ENCODE data around the gene KCNK3.

KCNK3 gene

DNA sequence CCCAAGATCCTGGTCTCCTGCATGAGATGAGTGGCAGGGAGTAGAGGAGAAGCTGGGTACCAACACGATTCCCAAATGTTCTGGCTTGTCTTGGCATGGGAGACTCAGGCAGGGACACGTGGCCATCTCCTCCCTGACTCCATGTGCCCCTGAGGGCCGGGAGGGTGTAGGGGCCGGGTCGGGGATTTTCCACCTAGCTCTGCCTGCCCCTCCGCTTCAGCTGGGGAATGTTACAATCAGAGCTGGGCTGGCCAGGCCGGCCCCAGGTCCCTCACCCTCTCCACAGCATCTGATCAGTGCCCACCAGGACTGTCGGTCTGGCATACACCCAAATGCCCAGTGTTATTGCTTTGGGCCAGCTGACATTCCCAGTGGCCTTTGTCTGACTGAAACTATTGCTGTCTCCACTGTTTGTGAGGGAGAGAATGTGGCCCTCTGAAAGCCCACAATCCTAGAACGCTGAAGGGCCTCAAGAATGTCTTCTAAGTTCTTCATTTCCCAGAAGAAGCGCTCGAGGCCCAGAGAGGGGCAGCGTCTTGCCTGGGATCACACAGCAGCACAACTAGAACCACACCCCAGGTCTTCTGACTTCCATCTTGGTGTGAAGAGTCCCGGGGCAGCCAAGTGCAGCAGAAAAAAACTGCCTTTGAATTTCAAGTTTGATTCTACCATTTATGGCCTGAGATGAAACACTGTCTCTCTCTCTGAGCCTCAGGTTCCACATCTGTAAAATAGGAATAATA is 23.2 kb downstream of the KCNK3 start:
- no peak for DNase-seq

DNA sequence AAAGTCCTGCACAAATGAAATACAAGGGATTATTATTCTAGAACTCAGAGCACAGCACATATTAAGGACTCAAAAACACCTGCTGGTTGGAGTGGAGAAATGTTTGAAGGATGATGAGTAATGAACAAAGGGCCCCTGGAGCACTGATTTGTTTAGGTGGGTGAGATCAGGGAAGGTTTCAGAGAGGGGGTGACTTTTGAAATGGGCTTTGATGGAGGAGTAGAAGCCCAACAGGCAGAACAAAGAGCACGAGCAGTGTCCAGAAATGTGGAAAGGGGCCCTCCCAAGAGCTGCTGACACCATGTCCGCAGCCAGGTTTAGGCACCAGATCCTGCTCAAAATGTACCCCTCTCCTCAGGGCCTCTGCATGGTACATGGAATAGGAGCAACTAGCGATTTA is 23.8 kb downstream of the KCNK3 start:
- DNase-seq, result no peak

DNA sequence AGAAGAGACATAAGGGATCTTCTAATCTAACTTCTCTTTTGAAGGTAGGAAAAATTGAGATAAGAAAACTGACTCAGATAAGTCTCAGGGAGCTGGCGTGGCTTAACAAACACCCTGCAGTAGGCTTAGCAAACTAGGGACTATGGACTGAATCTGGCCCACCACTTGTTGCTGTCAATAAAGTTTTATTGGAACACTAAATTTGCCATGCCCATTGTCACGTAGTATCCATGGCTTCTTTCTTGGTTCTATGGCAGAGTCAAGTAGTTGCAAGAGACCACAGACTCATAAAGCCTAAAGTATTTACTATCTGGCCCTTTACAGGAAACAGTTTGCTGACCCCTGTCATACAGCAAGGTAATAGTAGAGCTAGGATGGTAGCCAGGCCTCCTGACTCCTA is 24.2 kb downstream of the KCNK3 start:
- no peak for DNase-seq

DNA sequence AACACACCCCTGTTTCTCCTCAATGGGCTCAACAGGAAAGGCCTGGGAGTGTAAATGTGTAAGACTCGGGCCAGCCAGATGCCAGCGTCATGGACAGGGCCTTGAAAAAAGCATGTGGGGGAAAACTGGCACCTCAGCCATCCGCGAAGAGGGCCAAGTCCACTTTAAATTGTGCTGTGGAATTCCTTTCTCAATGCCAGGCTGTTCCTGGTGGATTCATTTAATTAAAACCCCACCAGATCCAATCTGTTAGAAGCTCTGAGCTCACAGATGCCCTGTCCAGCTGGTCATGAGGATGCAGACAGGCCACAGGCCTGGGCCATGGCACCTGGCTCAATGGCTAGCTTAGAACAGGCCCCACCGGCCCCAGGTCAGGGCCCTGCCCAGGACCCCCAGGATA is 24.8 kb downstream of the KCNK3 start:
- no peak for DNase-seq

DNA sequence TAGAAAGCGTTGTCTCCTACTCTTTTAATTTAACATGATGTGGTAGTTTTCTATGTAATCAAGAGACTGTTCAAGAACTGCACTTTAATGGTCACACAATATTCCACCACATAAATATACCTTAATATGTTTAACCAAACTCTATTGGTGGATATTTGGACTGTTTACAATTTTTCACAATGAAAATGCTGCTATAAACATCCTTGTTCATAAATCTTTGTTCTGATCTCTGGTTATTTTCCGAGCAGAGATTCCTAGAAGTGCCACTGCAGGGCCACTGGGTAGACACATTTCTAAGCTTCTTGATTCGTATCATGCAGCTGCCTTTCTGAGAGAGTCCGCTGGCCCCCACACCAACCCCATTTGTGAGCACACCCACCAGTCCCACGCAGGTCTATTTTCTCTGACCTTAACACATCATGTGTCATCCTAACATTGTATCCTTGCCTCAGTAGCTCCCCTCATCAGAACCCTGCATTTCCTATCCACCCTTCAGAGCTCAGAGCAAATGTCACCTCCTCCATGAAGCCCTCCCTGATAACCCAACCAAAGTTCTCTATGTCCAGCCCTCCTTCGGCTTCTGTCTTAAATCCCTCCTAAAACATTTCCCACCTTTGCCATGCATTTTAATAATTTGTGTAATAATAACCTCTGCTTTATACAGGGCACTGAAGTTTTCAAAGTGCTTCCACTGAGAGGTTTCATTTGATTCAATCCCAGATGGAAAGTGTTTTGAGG is 26.6 kb downstream of the KCNK3 start:
- DNase-seq, result no peak

DNA sequence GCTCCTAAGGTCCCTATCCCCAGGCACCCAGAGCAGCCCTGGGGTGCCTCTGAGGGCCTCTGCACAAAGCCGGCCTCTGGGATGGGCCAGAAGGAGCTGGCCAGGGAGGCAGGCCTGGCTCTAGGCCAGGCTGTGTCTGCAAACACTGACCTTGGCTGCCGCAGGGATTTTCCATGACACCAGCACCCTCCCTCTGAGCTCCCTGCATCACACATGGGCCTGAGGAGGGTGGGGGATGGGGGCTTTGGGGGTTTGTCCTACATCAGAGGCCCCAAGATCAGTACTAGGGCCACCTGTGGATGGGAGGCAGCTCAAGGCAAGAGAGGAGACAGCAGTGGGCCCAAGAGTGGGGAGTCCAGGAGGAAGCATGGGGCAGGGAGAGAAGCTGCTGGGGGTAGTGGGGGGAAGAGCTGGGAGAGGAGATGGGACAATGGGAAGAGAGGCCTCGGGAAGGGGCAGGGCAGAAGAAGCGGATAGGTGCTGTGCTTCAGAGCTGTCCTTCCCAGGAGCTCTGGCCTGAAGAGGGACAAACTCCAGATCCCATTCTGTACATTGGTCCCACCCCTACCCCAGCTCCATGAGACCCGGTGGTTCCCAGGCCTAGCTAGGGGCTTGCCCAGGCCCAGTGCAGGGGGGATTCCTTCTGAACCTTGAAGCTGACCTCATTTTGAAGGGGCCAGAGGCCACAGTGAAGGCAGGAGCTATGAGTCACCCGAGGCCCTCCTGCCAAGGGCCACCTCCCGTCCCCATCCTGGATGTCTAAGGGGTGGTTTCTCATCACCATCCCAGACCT is 28.0 kb downstream of the KCNK3 start:
- no peak for DNase-seq

DNA sequence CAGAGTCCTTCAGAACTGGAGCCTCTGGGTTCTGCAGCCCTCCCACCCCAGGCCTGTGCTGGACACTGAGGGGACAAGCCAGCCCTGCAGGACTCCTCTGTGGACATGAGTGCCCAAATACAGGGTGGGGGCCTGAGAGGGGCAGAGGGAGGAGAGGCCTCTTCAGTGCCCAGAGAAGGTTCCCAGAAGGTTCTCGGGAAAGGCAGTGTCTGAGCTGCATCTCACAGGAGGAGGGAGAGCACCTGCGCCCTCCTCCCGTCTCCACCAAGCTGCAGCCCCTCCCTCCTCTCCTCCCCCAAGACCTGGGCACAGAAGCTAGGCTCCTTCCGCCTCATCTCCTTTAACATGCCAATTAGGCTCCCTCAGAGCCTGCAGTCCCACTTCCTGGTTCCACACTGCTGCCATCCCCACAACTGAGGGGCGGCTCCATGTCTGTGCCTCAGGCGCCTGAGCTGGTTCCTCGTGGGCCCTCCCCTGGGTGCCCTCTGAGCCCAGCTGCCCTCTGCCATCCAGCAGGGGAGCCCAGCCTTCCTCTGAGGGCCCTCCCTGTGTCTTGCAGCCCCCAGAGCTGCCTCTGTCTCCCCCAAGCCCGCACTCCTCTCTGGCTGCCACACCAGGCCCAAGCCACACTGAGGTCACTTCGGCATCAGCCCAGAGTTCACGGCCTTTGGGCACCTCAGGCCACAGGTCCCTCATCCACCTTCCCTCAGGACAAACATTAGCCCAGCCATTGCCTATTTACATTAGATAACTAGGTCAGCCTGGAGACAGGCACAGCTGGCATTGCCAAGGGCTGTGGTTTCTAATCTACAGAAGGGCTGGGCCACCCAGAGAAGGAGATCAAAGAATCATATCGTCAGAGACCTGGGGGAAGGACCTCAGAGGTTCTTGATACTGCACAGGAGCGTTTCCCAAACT is 28.9 kb downstream of the KCNK3 start:
- DNase-seq, result peak; percentile 87

DNA sequence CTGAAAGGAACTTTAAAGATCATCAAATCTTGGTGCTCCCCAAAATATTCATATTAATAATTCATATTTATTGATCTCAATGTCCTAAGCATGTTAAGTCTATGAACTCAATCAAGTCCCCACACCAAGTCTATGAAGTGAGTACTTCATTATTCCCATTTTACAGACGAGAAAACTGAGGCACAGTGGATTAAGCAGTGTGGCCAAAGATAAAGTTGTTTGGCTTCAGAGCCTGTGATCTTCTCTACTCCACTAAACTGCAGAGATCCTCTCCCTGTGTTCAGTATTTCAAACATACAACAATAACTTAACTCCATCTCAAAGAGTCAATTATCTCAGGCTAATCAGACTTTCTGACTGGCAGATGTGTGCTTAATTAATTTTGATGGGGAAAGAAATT is 29.8 kb downstream of the KCNK3 start:
- no peak for DNase-seq

DNA sequence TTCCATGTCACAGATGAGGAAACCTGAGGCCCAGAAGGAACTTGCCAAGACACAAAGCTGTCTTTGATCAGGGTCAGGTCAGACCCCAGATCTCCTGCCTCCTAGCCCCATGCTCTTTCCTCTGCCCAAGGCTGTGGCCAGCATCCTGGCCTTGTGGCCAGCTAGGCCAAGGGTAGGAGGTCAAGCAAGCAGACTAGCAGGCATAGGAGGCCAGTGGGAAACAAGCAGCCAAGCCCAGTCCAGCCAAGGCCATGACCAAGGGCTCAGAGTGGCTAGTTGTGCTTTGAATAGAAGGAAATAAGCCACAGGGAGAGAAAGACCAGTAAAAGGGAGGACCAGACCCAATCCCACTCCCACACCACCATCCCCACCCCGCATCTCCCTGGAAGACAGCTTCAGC is 30.4 kb downstream of the KCNK3 start:
- DNase-seq, result no peak

DNA sequence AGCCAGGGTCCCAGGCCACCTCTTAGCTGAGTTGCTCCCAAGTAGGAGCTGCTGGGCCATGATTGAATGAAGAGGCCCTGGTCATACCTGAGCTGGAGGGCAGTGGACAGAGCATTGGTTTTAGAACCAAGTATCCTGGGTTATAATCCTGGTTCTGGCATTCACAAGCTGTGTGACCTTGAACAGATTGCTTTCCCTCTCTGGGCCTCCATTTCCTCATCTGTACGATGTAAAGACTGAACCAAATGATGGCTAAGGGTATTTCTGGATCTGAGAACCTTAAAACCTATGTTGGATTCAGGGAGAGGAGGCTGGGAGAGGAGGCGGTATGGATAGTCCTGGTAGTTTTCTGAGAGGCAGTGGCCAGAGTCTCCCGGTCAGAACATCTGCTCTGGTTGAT is 31.0 kb downstream of the KCNK3 start:
- DNase-seq, result no peak

DNA sequence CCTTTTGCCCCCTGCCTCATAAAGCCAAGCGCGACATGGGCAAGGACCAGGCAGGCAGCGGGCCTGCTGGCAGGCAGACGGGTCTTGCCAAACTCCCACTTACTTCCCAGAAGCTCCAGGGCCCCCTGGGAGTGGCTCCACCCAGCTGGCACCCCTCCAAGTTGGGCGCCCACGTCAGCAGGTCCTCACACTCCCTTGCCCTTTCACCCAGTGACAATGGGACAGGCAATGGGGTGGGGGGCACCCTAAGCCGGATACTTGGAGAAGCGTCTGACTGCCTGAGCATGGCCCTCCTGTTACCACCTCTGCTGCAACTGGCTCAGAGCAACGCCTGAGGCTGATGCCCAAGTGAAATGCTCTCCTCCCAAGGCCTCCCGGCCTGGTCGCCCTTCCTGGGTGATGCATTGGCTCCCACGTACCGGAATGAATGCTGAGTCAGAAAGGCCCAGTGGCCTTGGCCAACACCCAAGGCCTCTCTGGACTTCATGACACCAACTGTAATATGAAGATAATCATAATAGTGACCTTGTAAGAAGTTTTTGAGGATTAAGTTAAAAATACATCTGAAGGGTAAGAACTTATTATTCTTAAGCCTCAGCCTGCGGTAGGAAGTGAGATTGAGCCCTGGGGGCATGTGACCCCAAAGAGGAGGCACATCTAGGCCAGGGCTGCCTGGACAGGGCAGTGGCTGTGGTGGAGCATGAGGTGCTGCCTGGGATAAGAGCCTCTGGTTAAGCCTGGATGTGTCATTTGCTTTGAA is 31.6 kb downstream of the KCNK3 start:
- DNase-seq, result no peak

DNA sequence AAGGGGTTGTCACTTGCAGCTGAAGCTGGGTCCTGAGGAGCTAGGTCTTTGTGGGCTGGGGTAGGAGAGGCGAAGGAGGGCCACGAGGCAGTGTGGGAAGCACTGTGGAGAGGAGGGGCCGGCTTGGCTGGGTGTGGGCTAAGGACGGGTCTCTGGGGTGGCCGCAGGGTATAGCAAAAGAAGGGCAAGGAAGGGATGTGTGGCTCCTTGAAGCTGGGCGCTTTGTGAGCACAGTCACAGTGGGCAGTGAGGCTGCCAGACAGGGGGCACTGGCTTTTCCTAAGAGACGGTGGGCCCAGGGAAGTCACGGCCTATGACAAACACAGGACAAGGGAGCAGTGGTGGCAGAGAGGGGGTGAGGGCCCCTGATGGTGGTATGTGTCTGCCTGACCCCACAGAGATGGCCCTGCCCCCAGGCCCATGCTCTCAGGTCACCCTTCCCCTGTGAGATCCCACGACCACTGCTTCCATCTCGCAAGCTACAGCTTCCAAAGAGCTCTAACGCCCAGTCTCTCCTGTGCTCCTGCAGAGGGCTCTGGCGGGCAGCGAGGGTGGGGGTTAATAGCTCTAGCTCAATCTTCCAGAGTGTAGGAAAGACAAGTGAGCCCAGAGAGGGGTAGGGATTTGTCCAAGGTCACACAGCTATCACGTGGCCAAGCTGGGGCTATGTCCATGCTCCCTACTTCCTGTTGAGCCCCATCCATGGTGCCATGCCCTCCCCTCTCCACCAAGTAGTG is 32.4 kb downstream of the KCNK3 start:
- DNase-seq, result no peak

DNA sequence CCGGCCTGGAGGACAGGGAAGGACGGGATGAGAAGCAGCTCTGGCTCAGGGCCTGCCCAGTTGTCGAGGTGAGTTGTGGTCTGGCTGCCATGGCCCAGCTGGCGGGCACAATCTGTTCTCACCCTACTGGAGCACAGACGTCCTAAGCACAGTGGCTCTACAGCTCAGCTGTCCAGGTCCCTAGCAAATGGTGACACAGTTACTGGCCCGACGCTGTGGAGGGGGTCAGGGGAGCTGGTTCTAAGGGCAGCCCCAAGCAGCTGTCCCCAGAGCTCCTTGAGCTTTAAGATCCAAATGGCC is 32.9 kb downstream of the KCNK3 start:
- no peak for DNase-seq

DNA sequence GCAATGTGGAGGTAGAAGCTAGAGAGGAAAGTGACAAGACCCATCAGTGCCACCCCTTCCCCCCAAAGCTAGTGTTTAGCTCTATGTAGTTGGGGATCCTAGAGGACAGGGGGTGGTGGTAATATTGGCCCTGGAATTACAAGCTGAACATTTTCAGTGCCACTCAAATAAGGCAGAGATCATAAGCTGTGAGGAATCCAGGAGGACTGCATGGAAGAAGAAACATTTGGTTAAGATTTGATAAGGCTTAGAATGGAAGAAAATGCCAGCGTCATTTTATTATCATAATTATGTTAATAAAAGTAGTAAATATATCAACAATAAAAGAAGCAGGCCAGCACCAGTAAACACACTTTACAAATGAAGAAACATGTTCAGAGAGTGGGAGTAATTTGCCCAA is 33.7 kb downstream of the KCNK3 start:
- no peak for DNase-seq

DNA sequence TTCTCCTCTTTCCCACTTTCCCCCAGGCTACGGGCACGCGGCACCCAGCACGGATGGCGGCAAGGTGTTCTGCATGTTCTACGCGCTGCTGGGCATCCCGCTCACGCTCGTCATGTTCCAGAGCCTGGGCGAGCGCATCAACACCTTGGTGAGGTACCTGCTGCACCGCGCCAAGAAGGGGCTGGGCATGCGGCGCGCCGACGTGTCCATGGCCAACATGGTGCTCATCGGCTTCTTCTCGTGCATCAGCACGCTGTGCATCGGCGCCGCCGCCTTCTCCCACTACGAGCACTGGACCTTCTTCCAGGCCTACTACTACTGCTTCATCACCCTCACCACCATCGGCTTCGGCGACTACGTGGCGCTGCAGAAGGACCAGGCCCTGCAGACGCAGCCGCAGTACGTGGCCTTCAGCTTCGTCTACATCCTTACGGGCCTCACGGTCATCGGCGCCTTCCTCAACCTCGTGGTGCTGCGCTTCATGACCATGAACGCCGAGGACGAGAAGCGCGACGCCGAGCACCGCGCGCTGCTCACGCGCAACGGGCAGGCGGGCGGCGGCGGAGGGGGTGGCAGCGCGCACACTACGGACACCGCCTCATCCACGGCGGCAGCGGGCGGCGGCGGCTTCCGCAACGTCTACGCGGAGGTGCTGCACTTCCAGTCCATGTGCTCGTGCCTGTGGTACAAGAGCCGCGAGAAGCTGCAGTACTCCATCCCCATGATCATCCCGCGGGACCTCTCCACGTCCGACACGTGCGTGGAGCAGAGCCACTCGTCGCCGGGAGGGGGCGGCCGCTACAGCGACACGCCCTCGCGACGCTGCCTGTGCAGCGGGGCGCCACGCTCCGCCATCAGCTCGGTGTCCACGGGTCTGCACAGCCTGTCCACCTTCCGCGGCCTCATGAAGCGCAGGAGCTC is 35.4 kb downstream of the KCNK3 start:
- no peak for DNase-seq

DNA sequence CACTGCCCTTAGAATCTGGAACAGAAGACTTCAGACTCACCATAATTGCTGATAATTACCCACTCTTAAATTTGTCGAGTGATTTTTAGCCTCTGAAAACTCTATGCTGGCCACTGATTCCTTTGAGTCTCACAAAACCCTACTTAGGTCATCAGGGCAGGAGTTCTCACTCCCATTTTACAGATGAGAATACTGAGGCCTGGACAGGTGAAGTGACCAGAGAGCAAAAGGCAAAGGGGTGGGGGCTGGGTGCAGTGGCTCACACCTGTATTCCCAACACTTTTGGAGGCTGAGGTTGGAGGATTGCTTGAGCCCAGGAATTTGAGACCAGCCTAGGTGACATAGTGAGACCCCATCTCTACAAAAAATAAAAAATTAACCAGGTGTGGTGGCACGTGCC is 36.8 kb downstream of the KCNK3 start:
- no peak for DNase-seq

DNA sequence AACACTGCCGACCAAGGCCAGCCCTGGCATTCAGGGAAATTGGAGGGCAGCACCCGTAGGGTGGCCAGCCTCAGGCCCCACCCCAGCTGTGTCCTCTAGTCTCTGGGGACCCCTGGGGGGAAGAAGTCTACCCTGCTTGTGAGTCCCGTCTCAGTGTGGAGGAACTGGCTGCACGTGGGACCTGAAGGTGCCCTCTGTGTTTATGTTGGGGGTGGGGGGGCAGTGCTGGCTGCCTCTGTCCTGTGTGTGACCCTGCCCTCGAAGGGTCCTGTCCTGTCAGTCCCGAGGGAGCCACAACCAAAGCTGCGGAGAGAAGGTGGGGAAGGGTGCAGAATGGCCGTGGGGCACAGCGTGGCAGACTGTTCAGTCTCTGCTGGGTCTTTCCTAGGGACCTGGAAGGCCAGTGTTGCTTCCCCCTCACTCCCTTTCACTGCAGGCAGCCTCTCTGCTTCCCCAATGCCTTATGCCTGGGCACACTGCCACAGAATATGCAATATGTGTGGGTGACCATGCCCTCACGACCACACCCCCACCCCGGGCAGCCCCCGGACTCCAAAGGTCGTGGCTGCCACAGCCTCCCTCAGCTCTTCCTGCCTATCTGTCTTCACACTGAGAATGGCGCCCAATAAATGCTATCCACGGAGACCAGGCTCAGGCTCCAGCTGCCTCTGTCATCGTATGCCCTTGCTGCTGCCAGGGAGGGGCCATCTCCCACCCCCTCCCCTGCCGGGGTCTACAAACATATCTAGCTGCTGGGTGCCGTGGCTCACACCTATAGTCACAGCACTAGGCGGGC is 38.2 kb downstream of the KCNK3 start:
- no peak for DNase-seq

DNA sequence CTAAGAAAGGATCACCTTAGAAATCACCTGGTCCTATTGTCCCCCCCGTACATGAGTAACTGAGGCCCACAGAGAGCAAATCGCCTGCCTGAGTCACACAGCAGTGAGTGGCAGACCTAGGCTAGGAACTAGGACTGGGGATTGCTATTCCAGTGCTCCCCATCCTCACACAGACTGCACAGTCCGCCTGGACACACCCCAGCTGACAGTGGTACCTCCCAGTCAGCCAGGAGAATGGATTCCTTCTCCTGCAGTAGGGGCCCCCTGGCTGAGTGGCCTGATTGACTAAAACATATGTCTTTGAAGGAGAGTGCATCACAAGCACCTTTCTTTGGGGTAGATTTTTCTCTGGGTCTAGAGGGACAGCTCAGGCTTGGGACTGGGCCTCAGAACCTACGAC is 39.2 kb downstream of the KCNK3 start:
- DNase-seq, result no peak

DNA sequence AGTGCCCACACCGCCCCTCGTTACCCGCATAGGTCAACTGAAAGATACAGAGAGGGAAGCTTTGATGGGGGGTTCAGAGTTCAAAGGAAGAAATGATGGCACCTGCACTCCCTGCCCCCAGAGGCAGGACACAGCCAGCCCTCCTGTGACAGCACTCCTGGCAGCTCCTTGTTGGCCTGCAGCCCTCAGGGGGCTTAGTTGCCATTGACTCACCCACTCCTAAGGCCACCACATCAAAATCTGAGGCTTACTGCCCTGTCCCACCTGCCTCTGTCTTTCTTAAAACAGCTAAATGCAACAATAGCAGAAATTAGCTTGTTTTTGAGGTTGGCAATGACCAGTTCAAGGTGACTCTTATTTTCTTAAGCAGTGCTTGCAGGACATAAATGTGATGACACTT is 39.9 kb downstream of the KCNK3 start:
- DNase-seq, result no peak

DNA sequence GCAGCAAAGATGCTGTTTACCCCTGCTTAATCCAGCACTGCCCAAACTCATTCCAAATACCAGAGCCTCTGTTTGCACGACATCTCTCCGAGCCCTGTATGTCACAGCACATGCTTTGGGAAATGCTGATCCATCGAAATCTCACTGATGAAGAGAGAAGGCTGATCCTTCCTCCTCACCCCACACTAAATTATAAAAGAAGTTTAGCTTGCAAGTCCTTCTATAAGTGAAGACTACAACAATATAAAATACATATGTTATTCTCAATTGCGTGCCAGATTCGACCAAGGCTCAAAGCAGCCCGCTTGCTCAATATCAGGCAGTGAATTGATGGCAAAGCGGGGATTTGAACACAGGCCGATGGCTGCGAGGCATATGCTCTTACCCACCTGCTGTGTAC is 40.9 kb downstream of the KCNK3 start:
- DNase-seq, result no peak

Measured in DMS79 (cell line).